ENCODE measurements around the gene CLSTN3. TPM values are rescaled to one million over a fixed set of nuclear protein-coding genes. Genes with fewer than 3 reads are reported as not detected.

CLSTN3 gene
- total and polyA plus RNA-seq, 2 donors from 2014 or later, result 33.0 to 64.2 TPM

DNA sequence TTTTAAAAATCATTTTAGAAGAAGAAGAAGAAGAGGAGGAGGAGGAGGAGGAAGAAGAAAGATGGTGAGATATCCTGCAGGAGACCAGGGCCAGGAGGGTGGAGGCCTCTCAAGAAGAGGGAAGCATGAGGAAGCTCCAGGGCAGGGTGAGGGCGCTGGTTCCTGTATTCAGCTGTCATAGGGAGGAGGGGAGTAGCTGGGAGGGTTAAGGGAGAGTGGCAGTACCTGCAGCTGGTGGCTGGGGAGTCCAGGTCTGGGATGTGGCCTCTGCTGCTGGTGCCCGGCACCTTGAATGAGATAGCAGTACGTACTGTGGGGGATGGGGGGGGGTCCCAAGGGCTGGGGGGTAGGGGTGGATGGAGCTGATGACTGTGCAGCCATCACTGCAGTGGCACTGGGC lies 11.3 kb upstream of the CLSTN3 start:
- no peak for FAIRE-seq
- Histone ChIP-seq H3K36me3 (ENCODE audit: control insufficient read depth in 2 of 3, insufficient read depth in 3 of 3, low read length in 3 of 3) (peaks cover 0 to 4% (median 0%) of the 10 kb centered on the region in 3 donors), H3K27me3 (ENCODE audit: control insufficient read depth, insufficient read depth, low read length) (no peaks in the 10 kb centered on the region), H3K4me1 (ENCODE audit: control insufficient read depth in 2 of 3, insufficient read depth in 2 of 3, low read depth in 1 of 3, low read length in 3 of 3) (peaks cover 0 to 21% (median 16%) of the 10 kb centered on the region in 3 donors), H3K9me3 (ENCODE audit: control insufficient read depth in 2 of 3, insufficient read depth in 1 of 3, low read length in 3 of 3) (no peaks in the 10 kb centered on the region), H3K4me3 (ENCODE audit: low read length in 3 of 3) (no peak overlapping the region), H3K27ac (ENCODE audit: low read depth in 2 of 2, low read length in 2 of 2) (no peak overlapping the region), H3K9ac (ENCODE audit: low read length in 3 of 3) (no peak overlapping the region)
- DNase-seq, result no peak
- TF ChIP-seq, protein P1, sequence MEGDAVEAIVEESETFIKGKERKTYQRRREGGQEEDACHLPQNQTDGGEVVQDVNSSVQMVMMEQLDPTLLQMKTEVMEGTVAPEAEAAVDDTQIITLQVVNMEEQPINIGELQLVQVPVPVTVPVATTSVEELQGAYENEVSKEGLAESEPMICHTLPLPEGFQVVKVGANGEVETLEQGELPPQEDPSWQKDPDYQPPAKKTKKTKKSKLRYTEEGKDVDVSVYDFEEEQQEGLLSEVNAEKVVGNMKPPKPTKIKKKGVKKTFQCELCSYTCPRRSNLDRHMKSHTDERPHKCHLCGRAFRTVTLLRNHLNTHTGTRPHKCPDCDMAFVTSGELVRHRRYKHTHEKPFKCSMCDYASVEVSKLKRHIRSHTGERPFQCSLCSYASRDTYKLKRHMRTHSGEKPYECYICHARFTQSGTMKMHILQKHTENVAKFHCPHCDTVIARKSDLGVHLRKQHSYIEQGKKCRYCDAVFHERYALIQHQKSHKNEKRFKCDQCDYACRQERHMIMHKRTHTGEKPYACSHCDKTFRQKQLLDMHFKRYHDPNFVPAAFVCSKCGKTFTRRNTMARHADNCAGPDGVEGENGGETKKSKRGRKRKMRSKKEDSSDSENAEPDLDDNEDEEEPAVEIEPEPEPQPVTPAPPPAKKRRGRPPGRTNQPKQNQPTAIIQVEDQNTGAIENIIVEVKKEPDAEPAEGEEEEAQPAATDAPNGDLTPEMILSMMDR (IDR thresholded peaks at IDR 0.05; ENCODE audit: borderline replicate concordance, extremely low read depth, insufficient read depth), result no peak
- intact Hi-C loops (cut with DNase I), result no loop called here

DNA sequence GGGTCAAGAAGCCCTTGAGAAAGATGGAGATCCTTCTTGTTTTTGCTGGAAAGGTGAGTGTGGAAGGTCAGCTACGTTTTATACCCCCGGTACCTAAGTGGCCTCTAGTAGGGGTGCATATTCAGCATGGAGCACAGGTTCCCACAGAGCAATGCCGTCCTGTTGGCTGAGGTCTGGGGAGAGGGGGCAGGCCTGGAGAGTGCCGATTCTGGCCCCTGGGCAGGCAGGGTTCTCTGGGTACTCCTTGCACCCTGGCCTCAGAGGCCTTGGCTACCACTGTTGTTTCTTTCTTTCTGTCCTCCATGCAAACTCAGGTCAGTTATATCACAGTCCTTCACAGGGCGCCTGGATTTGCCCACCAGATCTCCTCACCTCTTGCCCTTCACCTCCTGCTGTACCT lies 10.0 kb upstream of the CLSTN3 start:
- DNase-seq (no peak), FAIRE-seq (no peak)
- Histone ChIP-seq H3K9me3 (ENCODE audit: control insufficient read depth in 2 of 3, insufficient read depth in 1 of 3, low read length in 3 of 3) (no peaks in the 10 kb centered on the region), H3K36me3 (ENCODE audit: control insufficient read depth in 2 of 3, insufficient read depth in 3 of 3, low read length in 3 of 3) (no peaks in the 10 kb centered on the region), H3K27ac (ENCODE audit: low read depth in 2 of 2, low read length in 2 of 2) (no peak overlapping the region), H3K4me1 (ENCODE audit: control insufficient read depth in 2 of 3, insufficient read depth in 2 of 3, low read depth in 1 of 3, low read length in 3 of 3) (peaks cover 0 to 29% (median 22%) of the 10 kb centered on the region in 3 donors), H3K4me3 (ENCODE audit: low read length in 3 of 3) (no peak overlapping the region), H3K9ac (ENCODE audit: low read length in 3 of 3) (no peak overlapping the region), H3K27me3 (ENCODE audit: control insufficient read depth, insufficient read depth, low read length) (no peaks in the 10 kb centered on the region)
- intact Hi-C loops (cut with DNase I), result no loop called here
- TF ChIP-seq, protein P1 (IDR thresholded peaks at IDR 0.05; ENCODE audit: borderline replicate concordance, extremely low read depth, insufficient read depth), result no peak

- intact Hi-C loops (cut with DNase I), result no loop called here
- Histone ChIP-seq H3K9ac (ENCODE audit: low read length in 3 of 3) (no peak overlapping the region), H3K4me3 (ENCODE audit: low read length in 3 of 3) (no peak overlapping the region), H3K9me3 (ENCODE audit: control insufficient read depth in 2 of 3, insufficient read depth in 1 of 3, low read length in 3 of 3) (no peaks in the 10 kb centered on the region), H3K27me3 (ENCODE audit: control insufficient read depth, insufficient read depth, low read length) (no peaks in the 10 kb centered on the region), H3K36me3 (ENCODE audit: control insufficient read depth in 2 of 3, insufficient read depth in 3 of 3, low read length in 3 of 3) (no peaks in the 10 kb centered on the region), H3K4me1 (ENCODE audit: control insufficient read depth in 2 of 3, insufficient read depth in 2 of 3, low read depth in 1 of 3, low read length in 3 of 3) (peaks cover 0 to 29% (median 22%) of the 10 kb centered on the region in 3 donors), H3K27ac (ENCODE audit: low read depth in 2 of 2, low read length in 2 of 2) (no peak overlapping the region)
- TF ChIP-seq, protein P1 (IDR thresholded peaks at IDR 0.05; ENCODE audit: borderline replicate concordance, extremely low read depth, insufficient read depth), result no peak
- FAIRE-seq (no peak), DNase-seq (no peak)
Observed at GRCh38 chr12:7121324-7121723, 8.8 kb upstream of the CLSTN3 start.

Data from kidney (tissue), 14 donors.